Stimulated activated CD8-positive, alpha-beta memory T cell treated with anti-CD3 and anti-CD28 coated beads, Interleukin-12 subunit alpha, Interleukin-12 subunit beta, amount 100 ng/mL, for 24 hours (primary cell): Measurements from ENCODE around the gene SOX5.

Experiments
- DNase-seq: peaks from one replicate; pipeline ENCODE4 v3.0.0-alpha.2; 2020; ENCODE audit errors: extremely low read depth

SOX5 gene

GRCh38 chr12:23686095-23686494 is 263.4 kb downstream of the SOX5 start:
- no peak for DNase-seq

- no peak for DNase-seq
Measured at GRCh38 chr12:23684121-23684520, 265.3 kb downstream of the SOX5 start.

GRCh38 chr12:23681237-23681636 is 268.2 kb downstream of the SOX5 start:
- no peak for DNase-seq

GRCh38 chr12:23674064-23674463 is 275.4 kb downstream of the SOX5 start:
- DNase-seq = no peak

- no peak for DNase-seq
Measured at GRCh38 chr12:23671881-23672280, 277.6 kb downstream of the SOX5 start.

- DNase-seq = no peak
Measured at GRCh38 chr12:23670684-23671083, 278.8 kb downstream of the SOX5 start.

GRCh38 chr12:23669691-23670090 is 279.8 kb downstream of the SOX5 start:
- DNase-seq = no peak

GRCh38 chr12:23666866-23667265 is 282.6 kb downstream of the SOX5 start:
- DNase-seq = no peak

- DNase-seq = no peak
Measured at GRCh38 chr12:23662966-23663365, 286.5 kb downstream of the SOX5 start.

GRCh38 chr12:23659131-23659530 is 290.3 kb downstream of the SOX5 start:
- no peak for DNase-seq

GRCh38 chr12:23657598-23657997 is 291.9 kb downstream of the SOX5 start:
- no peak for DNase-seq

- no peak for DNase-seq
Measured at GRCh38 chr12:23655884-23656283, 293.6 kb downstream of the SOX5 start.

- no peak for DNase-seq
Measured at GRCh38 chr12:23655112-23655511, 294.4 kb downstream of the SOX5 start.

- DNase-seq = no peak
Measured at GRCh38 chr12:23648546-23648945, 300.9 kb downstream of the SOX5 start.

GRCh38 chr12:23640754-23641153 is 308.7 kb downstream of the SOX5 start:
- DNase-seq = no peak

GRCh38 chr12:23634344-23634743 is 315.1 kb downstream of the SOX5 start:
- no peak for DNase-seq

GRCh38 chr12:23631786-23632377 is 317.6 kb downstream of the SOX5 start:
- DNase-seq = no peak

GRCh38 chr12:23630524-23630923 is 318.9 kb downstream of the SOX5 start:
- DNase-seq = no peak

GRCh38 chr12:23628806-23629205 is 320.7 kb downstream of the SOX5 start:
- DNase-seq = no peak

- no peak for DNase-seq
Measured at GRCh38 chr12:23626791-23627190, 322.7 kb downstream of the SOX5 start.

GRCh38 chr12:23621900-23622299 is 327.6 kb downstream of the SOX5 start:
- no peak for DNase-seq

- no peak for DNase-seq
Measured at GRCh38 chr12:23618718-23619117, 330.8 kb downstream of the SOX5 start.

- no peak for DNase-seq
Measured at GRCh38 chr12:23617749-23618148, 331.7 kb downstream of the SOX5 start.

GRCh38 chr12:23614280-23614679 is 335.2 kb downstream of the SOX5 start:
- DNase-seq = no peak
